ENCODE data around the gene RAP1GAP2.

Gene RAP1GAP2

DNA sequence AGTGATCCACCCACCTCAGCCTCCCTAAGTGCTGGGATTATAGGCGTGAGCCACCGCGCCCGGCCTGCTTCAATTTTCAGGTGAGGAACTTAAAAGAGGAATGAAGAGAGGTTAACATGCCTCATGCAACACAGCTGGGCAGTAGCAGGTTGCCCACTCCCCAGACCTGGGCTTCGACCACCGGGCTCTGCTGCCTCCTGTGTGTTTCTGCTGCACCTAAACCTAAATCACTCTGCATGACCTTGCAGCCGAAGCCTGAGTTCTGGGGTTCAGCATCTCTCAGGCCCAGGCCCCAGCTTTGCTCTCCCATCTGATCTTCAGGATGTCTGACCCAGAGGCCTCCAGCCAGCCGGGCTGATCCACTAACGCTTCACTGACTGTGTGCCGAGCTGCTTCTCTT is 154.6 kb downstream of the RAP1GAP2 start:
- Histone ChIP-seq H2BK5ac (ENCODE audit: low read depth, low read length, poor library complexity) (no peak overlapping the region), H3K4ac (ENCODE audit: low read depth, low read length) (no peak overlapping the region), H3K14ac (ENCODE audit: low read length) (no peak overlapping the region), H4K91ac (ENCODE audit: low read depth, low read length) (no peak overlapping the region), H3K79me1 (ENCODE audit: low read length) (no peaks in the 10 kb centered on the region), H3K4me1 (ENCODE audit: control insufficient read depth in 1 of 2, insufficient read depth in 2 of 2, low read length in 2 of 2) (peaks cover 0 to under 1% of the 10 kb centered on the region in 2 experiments), H3K4me2 (ENCODE audit: low read length) (no peak overlapping the region), H3K9me3 (ENCODE audit: insufficient read depth, low read depth, low read length) (no peaks in the 10 kb centered on the region), H2AFZ (ENCODE audit: insufficient read depth, low read length, poor library complexity) (no peak overlapping the region), H2BK12ac (ENCODE audit: low read length) (no peak overlapping the region), H3K79me2 (ENCODE audit: control insufficient read depth, insufficient read depth, low read length, poor library complexity) (no peaks in the 10 kb centered on the region), H2AK5ac (ENCODE audit: low read length) (no peak overlapping the region), H3K27ac (ENCODE audit: low read depth, low read length) (no peak overlapping the region), H3K23ac (ENCODE audit: low read length) (no peak overlapping the region), H3K18ac (ENCODE audit: low read length) (no peak overlapping the region), H3K9ac (ENCODE audit: low read length) (no peak overlapping the region), H3K36me3 (ENCODE audit: control insufficient read depth in 1 of 2, insufficient read depth in 2 of 2, low read length in 2 of 2) (no peaks in the 10 kb centered on the region), H3K27me3 (ENCODE audit: insufficient read depth, low read length) (no peaks in the 10 kb centered on the region), H4K12ac (ENCODE audit: low read depth, low read length) (no peak overlapping the region), H4K8ac (ENCODE audit: low read depth, low read length) (no peak overlapping the region), H2BK120ac (ENCODE audit: insufficient read depth, low read length, poor library complexity) (no peak overlapping the region), H3K4me3 (ENCODE audit: low read depth, low read length) (no peak overlapping the region)
- no CpG with 5 or more reads among the region's 10 CpGs for WGBS (ENCODE audit: extremely low coverage, insufficient coverage, insufficient read length)
- DNase-seq = no peak

DNA sequence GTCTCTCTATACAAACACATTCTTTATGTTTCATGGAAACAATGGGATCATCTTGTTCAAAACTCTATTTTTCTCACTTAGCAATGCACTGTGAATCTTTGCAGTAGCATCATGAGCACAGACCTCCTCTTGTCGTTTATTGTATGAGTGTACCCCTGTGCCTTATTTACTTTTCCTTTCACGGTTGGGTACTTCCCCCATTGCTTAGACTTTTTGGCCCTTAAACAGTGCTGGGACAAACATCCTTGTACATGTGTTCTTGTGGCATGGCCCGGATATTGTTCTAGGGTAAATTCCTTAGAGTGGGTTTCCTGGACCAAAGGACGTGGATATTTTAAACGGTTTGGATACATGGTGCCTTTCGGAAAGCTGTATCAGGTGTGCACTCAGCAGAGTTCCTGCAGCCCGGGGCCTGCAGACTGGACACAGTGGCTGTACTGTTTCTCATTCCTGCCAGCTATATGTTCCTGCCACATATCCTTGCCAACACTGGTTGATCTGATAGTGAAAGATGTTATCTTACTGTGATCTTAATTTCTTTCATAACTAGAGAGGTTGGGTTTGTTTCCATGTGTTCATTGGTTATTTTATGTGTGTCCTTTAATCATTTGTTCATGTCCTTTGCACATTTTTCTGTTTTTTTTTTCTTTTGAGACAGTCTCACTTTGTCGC is 156.1 kb downstream of the RAP1GAP2 start:
- DNase-seq = no peak
- WGBS (ENCODE audit: extremely low coverage, insufficient coverage, insufficient read length) = no CpG with 5 or more reads among the region's 8 CpGs
- no peak overlapping the region for H3K4ac ChIP-seq (ENCODE audit: low read depth, low read length)
- peaks cover 7 to 9% of the 10 kb centered on the region in 2 experiments for H3K4me1 ChIP-seq (ENCODE audit: control insufficient read depth in 1 of 2, insufficient read depth in 2 of 2, low read length in 2 of 2)
- H3K4me2 ChIP-seq (ENCODE audit: low read length) = no peak overlapping the region
- H4K91ac ChIP-seq (ENCODE audit: low read depth, low read length) = no peak overlapping the region
- no peak overlapping the region for H2AFZ ChIP-seq (ENCODE audit: insufficient read depth, low read length, poor library complexity)
- H3K4me3 ChIP-seq (ENCODE audit: low read depth, low read length) = no peak overlapping the region
- no peak overlapping the region for H2BK5ac ChIP-seq (ENCODE audit: low read depth, low read length, poor library complexity)
- no peak overlapping the region for H3K14ac ChIP-seq (ENCODE audit: low read length)
- H3K27me3 ChIP-seq (ENCODE audit: insufficient read depth, low read length) = no peaks in the 10 kb centered on the region
- no peak overlapping the region for H2BK120ac ChIP-seq (ENCODE audit: insufficient read depth, low read length, poor library complexity)
- H3K18ac ChIP-seq (ENCODE audit: low read length) = no peak overlapping the region
- peaks cover 2% of the 10 kb centered on the region for H3K79me2 ChIP-seq (ENCODE audit: control insufficient read depth, insufficient read depth, low read length, poor library complexity)
- H3K9ac ChIP-seq (ENCODE audit: low read length) = no peak overlapping the region
- no peak overlapping the region for H2BK12ac ChIP-seq (ENCODE audit: low read length)
- H3K79me1 ChIP-seq (ENCODE audit: low read length) = peaks cover 7% of the 10 kb centered on the region
- H4K12ac ChIP-seq (ENCODE audit: low read depth, low read length) = no peak overlapping the region
- no peaks in the 10 kb centered on the region for H3K36me3 ChIP-seq (ENCODE audit: control insufficient read depth in 1 of 2, insufficient read depth in 2 of 2, low read length in 2 of 2)
- no peak overlapping the region for H3K27ac ChIP-seq (ENCODE audit: low read depth, low read length)
- H3K9me3 ChIP-seq (ENCODE audit: insufficient read depth, low read depth, low read length) = no peaks in the 10 kb centered on the region
- no peak overlapping the region for H3K23ac ChIP-seq (ENCODE audit: low read length)
- H2AK5ac ChIP-seq (ENCODE audit: low read length) = no peak overlapping the region
- H4K8ac ChIP-seq (ENCODE audit: low read depth, low read length) = no peak overlapping the region

DNA sequence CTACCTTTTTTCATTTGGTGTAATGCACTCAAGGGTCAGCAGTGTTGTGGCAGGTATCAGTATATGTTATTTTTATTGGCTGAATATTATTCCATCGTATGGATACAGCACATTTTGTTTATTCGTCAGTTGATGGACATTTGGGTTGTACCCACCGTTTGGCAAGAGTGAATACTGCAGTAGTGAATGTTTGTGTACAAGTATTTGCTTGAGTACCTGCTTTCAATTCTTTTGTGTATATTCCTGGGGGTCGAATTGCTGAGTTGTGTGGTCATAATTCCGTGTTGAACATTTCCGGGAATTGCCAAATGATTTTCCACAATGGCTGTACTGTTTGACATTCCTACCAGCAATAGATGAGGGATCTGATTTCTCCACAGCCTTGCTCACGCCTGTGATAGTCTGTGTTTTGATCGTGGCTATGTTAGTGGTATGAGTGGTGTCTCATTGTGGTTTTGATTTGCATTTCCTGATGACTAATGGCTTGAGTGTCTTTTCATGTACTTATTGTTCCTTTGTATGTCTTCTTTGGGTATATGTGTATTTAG is 158.7 kb downstream of the RAP1GAP2 start:
- Histone ChIP-seq H3K18ac (ENCODE audit: low read length) (no peak overlapping the region), H4K91ac (ENCODE audit: low read depth, low read length) (no peak overlapping the region), H3K9me3 (ENCODE audit: insufficient read depth, low read depth, low read length) (no peaks in the 10 kb centered on the region), H3K4me3 (ENCODE audit: low read depth, low read length) (no peak overlapping the region), H3K79me2 (ENCODE audit: control insufficient read depth, insufficient read depth, low read length, poor library complexity) (peaks cover 3% of the 10 kb centered on the region), H3K23ac (ENCODE audit: low read length) (no peak overlapping the region), H3K4ac (ENCODE audit: low read depth, low read length) (no peak overlapping the region), H3K9ac (ENCODE audit: low read length) (no peak overlapping the region), H3K27ac (ENCODE audit: low read depth, low read length) (no peak overlapping the region), H2BK120ac (ENCODE audit: insufficient read depth, low read length, poor library complexity) (no peak overlapping the region), H3K27me3 (ENCODE audit: insufficient read depth, low read length) (no peaks in the 10 kb centered on the region), H3K14ac (ENCODE audit: low read length) (no peak overlapping the region), H3K4me1 (ENCODE audit: control insufficient read depth in 1 of 2, insufficient read depth in 2 of 2, low read length in 2 of 2) (peaks cover 23 to 25% of the 10 kb centered on the region in 2 experiments), H4K12ac (ENCODE audit: low read depth, low read length) (no peak overlapping the region), H3K36me3 (ENCODE audit: control insufficient read depth in 1 of 2, insufficient read depth in 2 of 2, low read length in 2 of 2) (no peaks in the 10 kb centered on the region), H3K79me1 (ENCODE audit: low read length) (peaks cover 25% of the 10 kb centered on the region), H2BK12ac (ENCODE audit: low read length) (no peak overlapping the region), H2BK5ac (ENCODE audit: low read depth, low read length, poor library complexity) (no peak overlapping the region), H4K8ac (ENCODE audit: low read depth, low read length) (no peak overlapping the region), H2AFZ (ENCODE audit: insufficient read depth, low read length, poor library complexity) (no peak overlapping the region), H3K4me2 (ENCODE audit: low read length) (no peak overlapping the region), H2AK5ac (ENCODE audit: low read length) (no peak overlapping the region)
- DNase-seq = peak; percentile 94 to 98
- no CpG with 5 or more reads among the region's 8 CpGs for WGBS (ENCODE audit: extremely low coverage, insufficient coverage, insufficient read length)

DNA sequence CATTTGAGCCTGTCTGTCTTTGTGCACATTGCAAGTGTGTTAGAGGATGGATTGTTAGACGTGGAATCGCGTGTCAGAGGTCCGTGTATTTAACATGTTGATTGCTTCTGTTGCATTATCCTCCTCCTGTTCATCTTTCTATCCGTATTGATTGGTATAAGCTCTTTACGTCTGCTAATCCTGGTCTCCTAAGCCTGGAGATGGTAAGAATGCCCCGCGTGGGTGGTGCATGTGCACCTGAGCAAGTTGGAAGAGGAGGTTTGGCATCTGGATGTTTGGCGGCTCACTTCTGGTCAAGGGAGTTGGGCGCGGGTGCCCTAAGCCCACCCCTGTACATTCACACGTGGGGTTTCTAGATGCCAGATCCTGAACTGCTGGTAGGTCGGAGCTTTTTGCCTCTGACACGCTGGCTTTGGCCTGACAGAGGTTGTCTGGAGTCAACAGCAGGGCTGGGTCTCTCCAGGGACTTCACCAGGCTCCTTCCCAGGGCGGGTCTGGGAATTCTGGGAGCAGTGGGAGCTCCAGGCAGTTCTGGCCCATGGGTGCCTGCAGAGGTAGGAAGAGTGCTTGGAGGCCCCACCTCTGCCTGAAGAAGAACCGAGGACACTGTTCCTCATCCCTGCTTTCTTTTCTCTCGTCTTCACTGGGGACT is 159.8 kb downstream of the RAP1GAP2 start:
- peaks cover 32% of the 10 kb centered on the region for H3K79me1 ChIP-seq (ENCODE audit: low read length)
- H3K27ac ChIP-seq (ENCODE audit: low read depth, low read length) = no peak overlapping the region
- peak overlapping the region; percentile 37 for H3K4ac ChIP-seq (ENCODE audit: low read depth, low read length)
- no peak overlapping the region for H2AFZ ChIP-seq (ENCODE audit: insufficient read depth, low read length, poor library complexity)
- peak overlapping the region; percentile 35 for H3K14ac ChIP-seq (ENCODE audit: low read length)
- no peak overlapping the region for H4K8ac ChIP-seq (ENCODE audit: low read depth, low read length)
- peaks cover 30 to 32% of the 10 kb centered on the region in 2 experiments for H3K4me1 ChIP-seq (ENCODE audit: control insufficient read depth in 1 of 2, insufficient read depth in 2 of 2, low read length in 2 of 2)
- WGBS (ENCODE audit: extremely low coverage, insufficient coverage, insufficient read length) = no CpG with 5 or more reads among the region's 17 CpGs
- no peak overlapping the region for H3K9ac ChIP-seq (ENCODE audit: low read length)
- no peaks in the 10 kb centered on the region for H3K9me3 ChIP-seq (ENCODE audit: insufficient read depth, low read depth, low read length)
- H3K4me2 ChIP-seq (ENCODE audit: low read length) = no peak overlapping the region
- H3K27me3 ChIP-seq (ENCODE audit: insufficient read depth, low read length) = no peaks in the 10 kb centered on the region
- peak overlapping the region; percentile 96 for H3K18ac ChIP-seq (ENCODE audit: low read length)
- H2BK12ac ChIP-seq (ENCODE audit: low read length) = peak overlapping the region; percentile 55
- peak overlapping the region; percentile 0 for H2BK5ac ChIP-seq (ENCODE audit: low read depth, low read length, poor library complexity)
- no peaks in the 10 kb centered on the region for H3K36me3 ChIP-seq (ENCODE audit: control insufficient read depth in 1 of 2, insufficient read depth in 2 of 2, low read length in 2 of 2)
- H4K91ac ChIP-seq (ENCODE audit: low read depth, low read length) = peak overlapping the region; percentile 79
- H3K4me3 ChIP-seq (ENCODE audit: low read depth, low read length) = no peak overlapping the region
- peak; percentile 15 to 34 for DNase-seq
- H3K23ac ChIP-seq (ENCODE audit: low read length) = no peak overlapping the region
- peak overlapping the region; percentile 94 for H2AK5ac ChIP-seq (ENCODE audit: low read length)
- no peak overlapping the region for H4K12ac ChIP-seq (ENCODE audit: low read depth, low read length)
- peak overlapping the region; percentile 84 for H2BK120ac ChIP-seq (ENCODE audit: insufficient read depth, low read length, poor library complexity)
- H3K79me2 ChIP-seq (ENCODE audit: control insufficient read depth, insufficient read depth, low read length, poor library complexity) = peaks cover 3% of the 10 kb centered on the region
